Measurements from ENCODE around the gene BTBD16.

GRCh38 chr10:122326806-122327205 is 55.7 kb downstream of the BTBD16 start:
- TF ChIP-seq CTCF (IDR thresholded peaks at IDR 0.05) (no peak), POLR2AphosphoS5 (IDR thresholded peaks at IDR 0.05) (no peak)

All from breast epithelium (tissue), 3 donors.